Endothelial cell (in vitro differentiated cells): ENCODE measurements around the gene PROM2. TPM values are rescaled to one million over a fixed set of nuclear protein-coding genes. Genes with fewer than 3 reads are reported as not detected.

Experiments
- DNase-seq: peaks from one replicate; pipeline ENCODE4 v3.0.0; 2021; ENCODE audit warnings: low spot score
- H3K27ac Mint-ChIP-seq: one replicate; pipeline ENCODE4 v1.8.0; 2021; ENCODE audit warnings: mixed read lengths, inconsistent platforms; ENCODE audit not compliant: unreplicated experiment
- H3K27me3 Mint-ChIP-seq: one replicate; pipeline ENCODE4 v1.8.0; 2021; ENCODE audit warnings: mild to moderate bottlenecking, moderate library complexity, mixed read lengths, inconsistent platforms; ENCODE audit not compliant: unreplicated experiment
- H3K36me3 Mint-ChIP-seq: one replicate; pipeline ENCODE4 v1.8.0; 2021; ENCODE audit warnings: mild to moderate bottlenecking, low read depth, mixed read lengths, inconsistent platforms; ENCODE audit not compliant: unreplicated experiment
- H3K4me1 Mint-ChIP-seq: one replicate; pipeline ENCODE4 v1.8.0; 2021; ENCODE audit warnings: mild to moderate bottlenecking, mixed read lengths, inconsistent platforms; ENCODE audit not compliant: unreplicated experiment
- H3K4me3 Mint-ChIP-seq: one replicate; pipeline ENCODE4 v1.8.0; 2021; ENCODE audit warnings: mild to moderate bottlenecking, mixed read lengths, inconsistent platforms; ENCODE audit not compliant: unreplicated experiment
- H3K9me3 Mint-ChIP-seq: one replicate; pipeline ENCODE4 v1.8.0; 2021; ENCODE audit warnings: mixed read lengths, inconsistent platforms; ENCODE audit not compliant: unreplicated experiment
- total RNA-seq: library from RNA; stranded (reverse); fragmentation: NEBNext Ultra II Directional; extraction: Animal tissue kit (Norgen Biotek cat#: 25700); gene quantifications from one replicate; pipeline ENCODE4 v1.2.1, GENCODE V29; 2021; ENCODE audit not compliant: unreplicated experiment
- TF ChIP-seq, protein P1 (sequence below): fragments of 200-600 bp; sonication (generic); IDR thresholded peaks from one replicate; pipeline ENCODE4 v1.5.0; 2021; ENCODE audit warnings: antibody characterized with exemption; ENCODE audit not compliant: unreplicated experiment

Gene PROM2
- total RNA-seq, 1 donor from 2014 or later = 0.62 TPM

DNA sequence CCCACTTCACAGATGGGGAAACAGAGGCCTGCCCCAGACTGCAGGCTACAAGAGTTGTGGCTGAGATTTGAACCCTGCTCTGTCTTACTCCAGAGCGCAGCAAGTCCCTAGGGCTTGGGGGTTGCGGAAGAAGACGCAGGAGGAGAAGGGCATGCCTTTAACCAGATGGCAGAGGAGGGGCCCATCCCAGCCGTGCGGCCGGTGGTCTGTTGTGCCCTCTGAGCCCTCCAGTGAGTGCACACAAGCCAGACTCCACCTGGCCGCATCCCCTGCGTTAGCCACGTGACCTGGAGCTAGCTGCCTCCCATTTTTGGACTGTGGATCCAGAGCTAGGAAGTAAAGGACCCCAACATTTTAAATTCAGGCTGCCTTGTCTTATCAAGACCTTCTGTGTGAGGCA is 25.7 kb downstream of the PROM2 start:
- H3K4me3 Mint-ChIP-seq = no peak overlapping the region
- H3K27me3 Mint-ChIP-seq = peaks cover 15% of the 10 kb centered on the region
- TF ChIP-seq, protein P1, sequence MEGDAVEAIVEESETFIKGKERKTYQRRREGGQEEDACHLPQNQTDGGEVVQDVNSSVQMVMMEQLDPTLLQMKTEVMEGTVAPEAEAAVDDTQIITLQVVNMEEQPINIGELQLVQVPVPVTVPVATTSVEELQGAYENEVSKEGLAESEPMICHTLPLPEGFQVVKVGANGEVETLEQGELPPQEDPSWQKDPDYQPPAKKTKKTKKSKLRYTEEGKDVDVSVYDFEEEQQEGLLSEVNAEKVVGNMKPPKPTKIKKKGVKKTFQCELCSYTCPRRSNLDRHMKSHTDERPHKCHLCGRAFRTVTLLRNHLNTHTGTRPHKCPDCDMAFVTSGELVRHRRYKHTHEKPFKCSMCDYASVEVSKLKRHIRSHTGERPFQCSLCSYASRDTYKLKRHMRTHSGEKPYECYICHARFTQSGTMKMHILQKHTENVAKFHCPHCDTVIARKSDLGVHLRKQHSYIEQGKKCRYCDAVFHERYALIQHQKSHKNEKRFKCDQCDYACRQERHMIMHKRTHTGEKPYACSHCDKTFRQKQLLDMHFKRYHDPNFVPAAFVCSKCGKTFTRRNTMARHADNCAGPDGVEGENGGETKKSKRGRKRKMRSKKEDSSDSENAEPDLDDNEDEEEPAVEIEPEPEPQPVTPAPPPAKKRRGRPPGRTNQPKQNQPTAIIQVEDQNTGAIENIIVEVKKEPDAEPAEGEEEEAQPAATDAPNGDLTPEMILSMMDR = no peak
- H3K36me3 Mint-ChIP-seq = no peaks in the 10 kb centered on the region
- H3K9me3 Mint-ChIP-seq = no peaks in the 10 kb centered on the region
- no peak overlapping the region for H3K27ac Mint-ChIP-seq
- no peak for DNase-seq
- peaks cover 3% of the 10 kb centered on the region for H3K4me1 Mint-ChIP-seq

DNA sequence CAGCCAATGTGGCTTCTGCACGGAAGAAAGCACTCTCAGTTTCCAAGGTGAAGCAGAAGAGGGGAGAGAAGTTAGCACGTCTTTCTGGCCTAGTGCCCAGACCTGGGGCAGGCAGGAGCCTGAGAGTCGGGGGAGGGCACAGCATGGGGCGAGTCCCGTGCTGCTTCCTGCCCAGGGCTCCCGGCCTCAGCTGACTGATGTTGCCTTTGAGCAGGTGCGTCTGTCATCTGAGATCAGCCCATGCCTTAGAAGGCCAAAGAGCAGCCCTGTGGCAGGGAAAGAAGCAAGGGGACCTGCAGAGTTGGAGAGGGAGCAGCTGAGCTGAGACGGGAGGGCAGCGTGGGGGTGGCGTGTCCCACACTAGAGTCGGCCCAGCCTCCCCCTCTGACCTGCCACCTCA is 26.2 kb downstream of the PROM2 start:
- Mint-ChIP-seq H3K4me3 (no peak overlapping the region), H3K36me3 (no peaks in the 10 kb centered on the region), H3K9me3 (no peaks in the 10 kb centered on the region), H3K4me1 (peaks cover 3% of the 10 kb centered on the region), H3K27ac (no peak overlapping the region), H3K27me3 (peaks cover 15% of the 10 kb centered on the region)
- DNase-seq = no peak
- TF ChIP-seq, protein P1 = no peak

DNA sequence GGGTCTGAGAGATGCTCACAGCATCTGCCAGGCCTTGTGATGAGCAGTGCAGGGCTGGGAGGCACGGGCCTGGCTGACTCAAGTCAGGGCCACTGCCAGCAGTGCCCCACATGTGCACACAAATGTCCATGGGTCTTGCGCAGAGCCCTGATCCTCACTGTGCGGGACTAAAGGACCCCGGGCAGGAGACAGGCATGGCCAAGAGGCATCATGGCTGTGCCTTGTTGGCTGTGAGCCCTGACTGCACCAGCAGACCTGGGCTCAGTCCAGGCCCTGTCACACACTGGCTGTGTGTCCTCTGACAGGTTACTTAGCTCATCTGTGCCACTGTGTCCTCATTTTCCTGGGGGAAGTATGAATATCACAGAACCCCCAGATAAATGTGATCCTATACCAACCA is 26.9 kb downstream of the PROM2 start:
- Mint-ChIP-seq H3K27ac (no peak overlapping the region), H3K36me3 (no peaks in the 10 kb centered on the region), H3K9me3 (no peaks in the 10 kb centered on the region), H3K27me3 (peaks cover 15% of the 10 kb centered on the region), H3K4me3 (no peak overlapping the region), H3K4me1 (peaks cover 3% of the 10 kb centered on the region)
- no peak for DNase-seq
- TF ChIP-seq, protein P1 = no peak

DNA sequence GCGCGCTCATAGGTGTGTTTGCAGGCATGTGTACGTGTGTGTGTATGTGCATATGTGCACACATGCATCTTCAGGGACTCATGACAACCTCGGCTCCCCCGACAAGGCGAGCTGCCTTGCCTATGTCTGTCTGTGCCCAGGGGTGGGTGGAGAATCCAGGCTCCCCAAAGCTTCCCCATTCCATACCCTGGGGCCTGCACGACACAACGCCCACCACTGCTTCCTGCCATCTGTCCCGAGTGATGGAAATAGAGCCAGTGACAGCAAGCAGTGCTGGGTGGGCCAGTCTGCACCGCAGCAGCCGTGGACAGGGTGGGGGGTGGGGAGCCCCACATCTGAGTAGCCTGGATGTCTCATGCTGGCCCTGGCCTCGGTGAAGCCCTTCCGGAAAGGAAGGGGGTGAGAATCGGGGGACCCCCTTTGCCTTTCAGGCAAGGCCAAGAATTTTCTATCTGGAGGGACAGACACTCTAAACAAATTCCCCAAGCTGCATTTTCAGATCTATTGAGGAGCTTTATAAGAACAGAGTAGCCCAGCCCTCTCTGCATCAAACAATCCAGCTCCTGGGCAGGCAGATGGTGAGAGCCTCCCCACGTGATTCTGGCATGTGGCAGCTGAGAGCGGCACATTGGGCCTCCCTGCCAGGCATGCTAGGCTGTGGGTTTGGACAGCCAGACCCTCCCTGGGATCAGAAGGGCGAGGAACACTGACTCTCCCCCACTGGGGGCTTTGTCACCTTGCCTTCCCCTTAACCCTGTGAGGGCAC is 27.8 kb downstream of the PROM2 start:
- no peak for DNase-seq
- Mint-ChIP-seq H3K9me3 (no peaks in the 10 kb centered on the region), H3K27ac (no peak overlapping the region), H3K4me1 (peaks cover 3% of the 10 kb centered on the region), H3K4me3 (no peak overlapping the region), H3K27me3 (peaks cover 15% of the 10 kb centered on the region), H3K36me3 (no peaks in the 10 kb centered on the region)
- TF ChIP-seq, protein P1 = no peak

DNA sequence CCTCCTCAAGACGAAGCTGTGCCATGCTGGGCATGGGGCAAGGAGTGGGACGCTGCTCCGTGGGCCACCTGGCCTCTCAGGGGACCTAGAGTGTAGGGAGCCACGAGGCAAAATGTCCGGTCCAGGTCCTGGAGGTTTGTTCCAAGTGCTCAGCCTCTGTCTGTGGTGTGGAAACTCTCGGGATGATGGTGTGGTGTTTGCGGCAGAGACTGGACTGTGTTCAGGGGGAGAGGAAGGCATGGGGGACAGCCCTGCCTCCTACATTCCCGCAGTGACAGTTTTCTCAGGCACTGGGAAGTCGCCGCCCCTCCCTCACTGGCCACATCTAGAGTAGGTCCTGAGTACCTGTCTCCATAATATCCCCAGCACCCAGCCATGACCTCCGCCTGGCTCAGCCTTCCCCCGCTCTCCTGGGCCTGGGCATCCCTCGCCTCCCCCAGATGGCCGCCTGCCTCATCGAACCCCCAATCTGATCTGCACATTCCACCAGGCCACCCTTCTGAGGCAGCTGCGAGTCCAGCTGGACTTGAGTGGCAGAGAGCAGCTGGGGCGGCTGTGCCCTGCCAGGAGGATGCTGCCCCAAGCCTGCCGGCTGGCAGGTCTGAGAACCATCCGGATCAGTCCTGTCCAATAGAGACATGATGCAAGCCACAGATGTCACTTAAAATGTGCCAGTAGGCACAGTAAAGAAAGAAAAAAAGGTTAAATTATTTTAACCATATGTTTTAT is 29.1 kb downstream of the PROM2 start:
- TF ChIP-seq, protein P1 = no peak
- Mint-ChIP-seq H3K27me3 (peaks cover 15% of the 10 kb centered on the region), H3K4me3 (no peak overlapping the region), H3K27ac (no peak overlapping the region), H3K4me1 (no peaks in the 10 kb centered on the region), H3K9me3 (no peaks in the 10 kb centered on the region), H3K36me3 (no peaks in the 10 kb centered on the region)
- DNase-seq = no peak
